ENCODE measurements around the gene PECR.
"Not testable (repeated sequence)": the region's sequence is repeated elsewhere in the genome, so short reads cannot be mapped to it uniquely, and the experiment has no call there.

The PECR gene

DNA sequence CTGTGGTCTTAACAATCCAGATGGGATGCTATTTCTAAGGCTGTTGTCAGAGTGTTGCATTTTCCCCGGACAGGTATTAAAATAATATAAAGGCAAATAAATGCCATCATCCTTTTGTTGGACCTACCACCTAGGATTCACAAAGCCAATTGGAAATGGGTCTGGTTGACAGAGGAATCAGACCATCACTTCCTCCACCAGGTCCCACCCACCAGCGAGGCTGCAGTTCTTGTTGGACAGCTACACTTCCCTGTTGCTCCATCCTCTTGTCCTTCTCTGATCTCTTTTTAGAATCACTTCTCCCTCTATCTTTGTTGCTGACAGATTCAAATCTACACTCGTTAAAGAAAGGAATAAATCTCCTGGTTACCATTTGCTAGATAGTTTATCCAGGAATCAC, 1.2 kb upstream of the PECR start:
- Histone ChIP-seq H3K4me1 (ENCODE audit: insufficient read depth, low read length) (peaks cover 29% of the 10 kb centered on the region), H3K36me3 (ENCODE audit: insufficient read depth, low read length) (no peaks in the 10 kb centered on the region), H3K27me3 (ENCODE audit: insufficient read depth, low read length, poor library complexity) (peaks cover 25% of the 10 kb centered on the region), H4K20me1 (ENCODE audit: insufficient read depth, low read length) (no peaks in the 10 kb centered on the region), H3K9ac (ENCODE audit: low read depth, low read length) (no peak overlapping the region), H3K27ac (ENCODE audit: low read length) (no peak overlapping the region), H3K4me3 (ENCODE audit: low read depth in 1 of 2, low read length in 2 of 2) (no peak overlapping the region), H3K79me2 (ENCODE audit: insufficient read depth, low read length) (no peaks in the 10 kb centered on the region), H3K9me3 (ENCODE audit: insufficient read depth, low read length, severe bottlenecking) (no peaks in the 10 kb centered on the region), H2AFZ (ENCODE audit: low read depth, low read length) (no peak overlapping the region), H3K4me2 (ENCODE audit: insufficient read depth, low read length) (peak overlapping the region; percentile 79)
- no peak for ATAC-seq (ENCODE audit: insufficient read depth, low read depth)
- no peak for TF ChIP-seq EZH2 (IDR thresholded peaks at IDR 0.05; ENCODE audit: borderline replicate concordance, low read depth, low read length, severe bottlenecking)
- no peak for TF ChIP-seq CTCF (IDR thresholded peaks at IDR 0.05; ENCODE audit: borderline replicate concordance, extremely low read depth, low read length, poor library complexity, severe bottlenecking)
- no peak for DNase-seq

GRCh38 chr2:216082117-216082711, 605 bp upstream of the PECR start:
- Histone ChIP-seq H3K4me3 (ENCODE audit: low read depth in 1 of 2, low read length in 2 of 2) (peak overlapping the region; percentile 4 to 58; a peak in 3 of 4 replicates), H3K36me3 (ENCODE audit: insufficient read depth, low read length) (no peaks in the 10 kb centered on the region), H3K27me3 (ENCODE audit: insufficient read depth, low read length, poor library complexity) (peaks cover 25% of the 10 kb centered on the region), H2AFZ (ENCODE audit: low read depth, low read length) (peak overlapping the region; percentile 67), H3K4me2 (ENCODE audit: insufficient read depth, low read length) (peak overlapping the region; percentile 79), H3K79me2 (ENCODE audit: insufficient read depth, low read length) (no peaks in the 10 kb centered on the region), H3K27ac (ENCODE audit: low read length) (no peak overlapping the region; the same call in 1 of the 2 replicates), H3K4me1 (ENCODE audit: insufficient read depth, low read length) (peaks cover 29% of the 10 kb centered on the region), H3K9ac (ENCODE audit: low read depth, low read length) (peak overlapping the region; percentile 43), H3K9me3 (ENCODE audit: insufficient read depth, low read length, severe bottlenecking) (no peaks in the 10 kb centered on the region), H4K20me1 (ENCODE audit: insufficient read depth, low read length) (no peaks in the 10 kb centered on the region)
- ATAC-seq (ENCODE audit: insufficient read depth, low read depth) (peak; percentile 46), DNase-seq (peak; percentile 33)
- TF ChIP-seq EZH2 (IDR thresholded peaks at IDR 0.05; ENCODE audit: borderline replicate concordance, low read depth, low read length, severe bottlenecking) (peak; percentile 37), CTCF (IDR thresholded peaks at IDR 0.05; ENCODE audit: borderline replicate concordance, extremely low read depth, low read length, poor library complexity, severe bottlenecking) (no peak)

- Histone ChIP-seq H2AFZ (ENCODE audit: low read depth, low read length) (peak overlapping the region; percentile 67), H3K9ac (ENCODE audit: low read depth, low read length) (peak overlapping the region; percentile 43), H3K79me2 (ENCODE audit: insufficient read depth, low read length) (no peaks in the 10 kb centered on the region), H4K20me1 (ENCODE audit: insufficient read depth, low read length) (no peaks in the 10 kb centered on the region), H3K4me2 (ENCODE audit: insufficient read depth, low read length) (peak overlapping the region; percentile 79), H3K36me3 (ENCODE audit: insufficient read depth, low read length) (no peaks in the 10 kb centered on the region), H3K27me3 (ENCODE audit: insufficient read depth, low read length, poor library complexity) (peaks cover 25% of the 10 kb centered on the region), H3K27ac (ENCODE audit: low read length) (no peak overlapping the region), H3K4me3 (ENCODE audit: low read depth in 1 of 2, low read length in 2 of 2) (peak overlapping the region; percentile 4 to 58; a peak in 3 of 4 replicates), H3K9me3 (ENCODE audit: insufficient read depth, low read length, severe bottlenecking) (no peaks in the 10 kb centered on the region), H3K4me1 (ENCODE audit: insufficient read depth, low read length) (peaks cover 29% of the 10 kb centered on the region)
- TF ChIP-seq CTCF (IDR thresholded peaks at IDR 0.05; ENCODE audit: borderline replicate concordance, extremely low read depth, low read length, poor library complexity, severe bottlenecking) (no peak), EZH2 (IDR thresholded peaks at IDR 0.05; ENCODE audit: borderline replicate concordance, low read depth, low read length, severe bottlenecking) (no peak)
- ATAC-seq (ENCODE audit: insufficient read depth, low read depth), result no peak
- DNase-seq, result no peak
These were observed 597 bp downstream of the PECR start for GRCh38 chr2:216081012-216081411.

DNA sequence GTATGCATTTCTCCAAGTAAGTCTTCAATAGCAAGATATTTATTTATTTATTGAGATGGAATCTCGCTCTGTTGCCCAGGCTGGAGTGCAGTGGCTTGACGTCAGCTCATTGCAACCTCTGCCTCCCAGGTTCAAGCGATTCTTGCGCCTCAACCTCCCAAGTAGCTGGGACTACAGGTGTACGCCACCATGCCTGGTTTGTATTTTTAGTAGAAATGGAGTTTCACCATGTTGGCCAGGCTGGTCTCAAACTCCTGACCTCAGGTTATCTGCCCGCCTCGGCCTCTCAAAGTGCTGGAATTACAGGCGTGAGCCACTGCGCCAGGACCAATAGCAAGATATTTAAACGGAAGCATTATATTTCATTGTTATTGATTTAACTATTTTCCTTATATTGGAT, 1.6 kb downstream of the PECR start:
- not testable (repeated sequence) for H3K4me2 ChIP-seq (ENCODE audit: insufficient read depth, low read length); H3K36me3 ChIP-seq (ENCODE audit: insufficient read depth, low read length); H2AFZ ChIP-seq (ENCODE audit: low read depth, low read length); H3K27ac ChIP-seq (ENCODE audit: low read length); ATAC-seq (ENCODE audit: insufficient read depth, low read depth); H3K9ac ChIP-seq (ENCODE audit: low read depth, low read length); H3K9me3 ChIP-seq (ENCODE audit: insufficient read depth, low read length, severe bottlenecking); H3K4me3 ChIP-seq (ENCODE audit: low read depth in 1 of 2, low read length in 2 of 2); H3K79me2 ChIP-seq (ENCODE audit: insufficient read depth, low read length); DNase-seq; H4K20me1 ChIP-seq (ENCODE audit: insufficient read depth, low read length)
- peaks cover 25% of the 10 kb centered on the region for H3K27me3 ChIP-seq (ENCODE audit: insufficient read depth, low read length, poor library complexity)
- peaks cover 27% of the 10 kb centered on the region for H3K4me1 ChIP-seq (ENCODE audit: insufficient read depth, low read length)
